Measurements from ENCODE around the gene GGN.

GRCh38 chr19:38417146-38417543, 29.3 kb upstream of the GGN start:
- TF ChIP-seq POLR2A (conservative IDR thresholded peaks at IDR 0.05) (no peak), GMEB1 (CRISPR knock-in tag; IDR thresholded peaks at IDR 0.05) (no peak), ZNF274 (IDR thresholded peaks at IDR 0.05; ENCODE audit: borderline replicate concordance, low read depth, low read length) (no peak)

Data from K562 (cell line).